ENCODE results near the gene TTLL1. TPM values are rescaled to one million over a fixed set of nuclear protein-coding genes. Genes with fewer than 3 reads are reported as not detected.
"Not testable (repeated sequence)": the region's sequence is repeated elsewhere in the genome, so short reads cannot be mapped to it uniquely, and the experiment has no call there.

Gene TTLL1
- total RNA-seq, 1 donor from 2014 or later = 2.6 TPM

DNA sequence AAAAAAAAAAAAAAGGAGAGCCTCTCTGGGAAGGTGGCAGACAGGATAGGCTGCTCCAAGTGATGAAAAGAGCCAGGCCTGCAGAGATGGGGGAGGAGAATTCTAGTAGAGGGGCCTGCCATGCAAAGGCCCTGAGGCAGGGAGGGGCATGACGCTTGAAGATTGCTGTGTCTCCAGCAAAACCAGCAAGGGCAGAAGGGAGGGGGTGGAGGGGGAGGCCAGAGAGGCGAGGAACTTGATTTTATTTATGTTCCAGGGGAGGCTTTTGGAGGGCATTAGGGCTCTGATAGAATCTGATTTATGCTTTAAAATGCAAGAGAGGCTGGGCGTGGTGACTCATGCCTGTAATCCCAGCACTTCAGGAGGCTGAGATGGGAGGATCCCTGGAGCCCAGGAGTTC is 57.6 kb downstream of the TTLL1 start:
- peaks cover 2% of the 10 kb centered on the region for H3K4me1 Mint-ChIP-seq
- H3K27ac Mint-ChIP-seq = no peak overlapping the region
- no peaks in the 10 kb centered on the region for H3K9me3 Mint-ChIP-seq
- no peak for DNase-seq
- no peaks in the 10 kb centered on the region for H3K36me3 Mint-ChIP-seq (ENCODE audit: low read depth)
- intact Hi-C loops (cut with micrococcal nuclease) = no loop called here
- no peak overlapping the region for H3K4me3 Mint-ChIP-seq
- H3K27me3 Mint-ChIP-seq = no peaks in the 10 kb centered on the region

DNA sequence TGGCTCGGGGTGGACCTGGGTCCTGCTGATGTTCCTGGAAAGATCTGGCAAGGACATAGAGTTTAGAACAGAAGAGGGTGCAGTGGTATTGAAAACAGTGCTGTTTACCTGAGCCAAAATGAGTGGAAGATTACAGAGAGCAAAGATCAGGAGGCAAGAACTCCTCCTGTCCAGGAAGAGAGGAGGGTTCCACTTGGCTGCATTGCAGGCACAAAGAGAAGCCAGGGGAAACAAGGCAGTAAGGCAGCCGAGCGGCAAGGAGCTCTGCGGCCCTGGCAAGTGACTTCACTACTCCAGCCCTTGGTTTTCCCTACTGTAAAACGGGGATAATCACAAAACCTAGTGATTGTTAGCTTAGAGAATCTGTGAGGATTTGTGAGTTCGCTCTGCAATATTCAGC is 70.6 kb downstream of the TTLL1 start:
- Mint-ChIP-seq H3K27ac (no peak overlapping the region), H3K36me3 (ENCODE audit: low read depth) (no peaks in the 10 kb centered on the region), H3K9me3 (no peaks in the 10 kb centered on the region), H3K4me3 (no peak overlapping the region), H3K27me3 (peaks cover 11% of the 10 kb centered on the region), H3K4me1 (peaks cover 15% of the 10 kb centered on the region)
- no peak for DNase-seq
- intact Hi-C loops (cut with micrococcal nuclease) = loop anchor here (5.0 kb wide), 2 partner anchors 86 to 161 kb away; partner anchors contain the start of gene ARFGAP3

DNA sequence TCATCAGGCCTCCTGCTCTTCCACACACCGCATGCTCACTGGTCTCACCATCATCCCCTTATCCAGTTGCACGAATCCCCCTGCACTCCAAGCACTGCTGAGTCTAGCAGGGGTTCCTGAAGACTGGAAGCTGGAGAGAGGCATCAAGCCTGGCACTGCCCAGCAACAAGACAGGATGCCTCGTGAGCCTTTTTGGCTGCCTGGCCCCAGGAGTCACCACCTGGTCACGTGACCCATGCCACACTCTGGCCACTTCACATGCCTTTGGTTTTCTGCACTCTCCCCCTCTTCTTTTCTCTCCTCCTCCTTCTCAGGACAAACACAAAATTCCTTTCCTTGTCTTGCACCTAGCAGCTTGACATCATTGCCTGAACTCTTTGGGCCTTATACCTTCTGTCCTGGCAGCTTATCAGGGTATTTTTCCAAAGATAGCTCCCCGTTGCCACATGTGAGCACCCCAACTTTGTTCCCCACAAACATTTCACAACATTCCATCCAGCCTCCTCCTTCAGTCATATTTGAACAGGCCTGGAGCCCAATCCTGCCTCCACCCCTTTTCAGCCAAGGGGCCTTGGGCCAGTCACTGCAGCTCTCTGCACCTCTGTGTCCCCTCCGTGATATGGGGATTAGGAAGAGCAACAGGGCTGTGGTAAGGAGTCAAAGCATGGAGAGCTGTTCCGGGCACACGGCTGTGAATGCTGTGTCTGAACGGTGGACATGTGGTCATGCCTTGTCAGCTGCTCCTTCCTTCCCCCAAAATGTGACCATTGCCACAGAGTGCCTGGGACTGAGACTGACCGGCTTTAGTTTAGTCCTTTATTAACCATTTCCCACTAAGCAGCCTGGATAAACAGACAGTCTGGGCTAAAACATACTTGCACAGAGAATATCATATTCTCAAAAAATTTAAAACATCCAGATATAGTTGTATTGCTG is 71.4 kb downstream of the TTLL1 start:
- peaks cover 8% of the 10 kb centered on the region for H3K27me3 Mint-ChIP-seq
- no peak overlapping the region for H3K27ac Mint-ChIP-seq
- intact Hi-C loops (cut with micrococcal nuclease) = loop anchor here (5.0 kb wide), 2 partner anchors 85 to 160 kb away; partner anchors contain the start of gene ARFGAP3
- DNase-seq = no peak
- peaks cover 21% of the 10 kb centered on the region for H3K4me1 Mint-ChIP-seq
- no peak overlapping the region for H3K4me3 Mint-ChIP-seq
- H3K36me3 Mint-ChIP-seq (ENCODE audit: low read depth) = no peaks in the 10 kb centered on the region
- no peaks in the 10 kb centered on the region for H3K9me3 Mint-ChIP-seq

DNA sequence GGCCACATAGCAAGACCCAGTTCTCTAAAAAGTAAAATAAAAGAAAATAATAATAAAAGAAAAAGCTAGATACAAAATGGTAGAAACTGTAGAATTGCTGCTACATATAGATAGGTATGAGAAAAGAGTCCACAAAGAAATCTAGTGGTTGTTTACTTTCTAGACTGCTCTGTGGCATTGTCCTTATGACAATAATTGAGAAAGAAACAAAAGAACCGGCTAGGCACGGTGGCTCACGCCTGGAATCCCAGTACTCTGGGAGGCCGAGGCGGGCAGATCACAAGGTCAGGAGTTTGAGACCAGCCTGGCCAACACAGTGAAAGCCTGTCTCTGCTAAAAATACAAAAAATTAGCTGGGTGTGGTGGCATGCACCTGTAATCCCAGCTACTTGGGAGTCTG is 73.0 kb downstream of the TTLL1 start:
- intact Hi-C loops (cut with micrococcal nuclease) = loop anchor here (5.0 kb wide), 2 partner anchors 84 to 159 kb away; partner anchors contain the start of gene ARFGAP3
- H3K36me3 Mint-ChIP-seq (ENCODE audit: low read depth); H3K4me3 Mint-ChIP-seq; DNase-seq; H3K27ac Mint-ChIP-seq; H3K9me3 Mint-ChIP-seq; H3K27me3 Mint-ChIP-seq: not testable (repeated sequence)
- peaks cover 24% of the 10 kb centered on the region for H3K4me1 Mint-ChIP-seq

DNA sequence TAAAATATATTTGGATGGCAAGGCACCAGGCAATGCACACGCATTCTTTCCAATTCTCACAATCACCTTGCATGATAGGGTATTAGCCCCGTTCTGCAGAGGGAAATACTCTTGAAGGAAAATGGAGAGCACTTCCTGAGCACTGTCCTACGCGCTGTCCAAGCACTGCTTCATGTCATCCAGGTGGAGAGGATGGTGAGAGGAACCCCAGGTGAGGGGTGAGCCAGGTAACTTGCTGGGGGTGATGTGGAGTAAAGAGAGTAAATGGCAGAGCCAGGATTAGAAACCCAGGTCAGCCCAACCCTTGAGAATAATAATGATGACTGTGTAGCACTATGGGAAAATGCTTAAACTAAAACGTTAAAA is 73.5 kb downstream of the TTLL1 start:
- H3K27ac Mint-ChIP-seq = peak overlapping the region; percentile 88
- H3K27me3 Mint-ChIP-seq = peaks cover 8% of the 10 kb centered on the region
- no peak for DNase-seq
- no peaks in the 10 kb centered on the region for H3K9me3 Mint-ChIP-seq
- peaks cover 1% of the 10 kb centered on the region for H3K36me3 Mint-ChIP-seq (ENCODE audit: low read depth)
- intact Hi-C loops (cut with micrococcal nuclease) = loop anchor here (1.0 to 5.0 kb wide), 4 partner anchors 15 to 158 kb away; partner anchors contain the start of genes ARFGAP3 and TTLL1
- peak overlapping the region; percentile 95 for H3K4me3 Mint-ChIP-seq
- peaks cover 24% of the 10 kb centered on the region for H3K4me1 Mint-ChIP-seq

DNA sequence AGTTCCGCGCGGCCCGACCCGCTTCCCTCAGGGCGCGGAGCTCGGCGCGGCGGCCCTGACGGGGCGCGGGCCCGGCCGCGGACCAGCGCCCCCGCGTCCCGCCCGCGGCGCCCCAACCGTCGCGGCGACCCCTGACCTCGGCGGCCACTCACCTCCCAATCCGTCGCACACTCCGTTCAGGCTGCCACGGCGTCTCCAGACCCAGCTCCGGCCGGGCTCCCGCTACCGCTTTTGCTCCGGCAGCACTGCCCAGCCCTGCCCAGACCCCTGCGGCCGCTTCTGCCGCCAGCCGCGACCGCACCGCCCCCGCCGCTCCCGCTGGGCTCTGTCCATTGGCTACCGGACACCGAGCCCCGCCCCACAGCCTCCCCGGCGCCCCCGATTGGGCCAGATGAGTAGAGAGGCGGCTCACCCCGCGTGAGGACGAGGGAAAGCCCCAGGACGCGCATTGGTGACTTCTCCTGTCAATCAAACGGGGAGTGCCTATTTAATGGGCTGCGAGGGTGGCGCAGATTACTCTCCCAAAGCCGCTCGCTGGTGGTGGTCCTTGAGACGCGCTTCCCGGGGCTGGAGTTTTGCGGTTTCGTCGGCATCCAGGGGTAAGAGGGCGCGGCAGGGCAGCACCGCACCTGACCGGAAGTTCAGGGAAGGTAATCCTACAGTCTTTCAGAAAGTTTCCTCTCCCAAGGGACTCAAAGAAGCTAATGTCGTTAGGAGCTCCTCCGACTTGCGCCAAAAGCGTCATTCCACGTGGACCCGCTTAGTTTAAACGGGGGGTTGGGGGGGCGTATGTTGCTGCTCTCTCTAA is 74.1 kb downstream of the TTLL1 start, which contains the start of gene PACSIN2:
PACSIN2 (minus strand) TSS at position 281 of the 808 bp plus-strand sequence. CDS start 103,069 bp downstream, outside the sequence.
- intact Hi-C loops (cut with micrococcal nuclease) = loop anchor here (1.0 to 5.0 kb wide), 4 partner anchors 15 to 158 kb away; partner anchors contain the start of genes ARFGAP3 and TTLL1
- DNase-seq = peak; percentile 100
- peaks cover 26% of the 10 kb centered on the region for H3K4me1 Mint-ChIP-seq

DNA sequence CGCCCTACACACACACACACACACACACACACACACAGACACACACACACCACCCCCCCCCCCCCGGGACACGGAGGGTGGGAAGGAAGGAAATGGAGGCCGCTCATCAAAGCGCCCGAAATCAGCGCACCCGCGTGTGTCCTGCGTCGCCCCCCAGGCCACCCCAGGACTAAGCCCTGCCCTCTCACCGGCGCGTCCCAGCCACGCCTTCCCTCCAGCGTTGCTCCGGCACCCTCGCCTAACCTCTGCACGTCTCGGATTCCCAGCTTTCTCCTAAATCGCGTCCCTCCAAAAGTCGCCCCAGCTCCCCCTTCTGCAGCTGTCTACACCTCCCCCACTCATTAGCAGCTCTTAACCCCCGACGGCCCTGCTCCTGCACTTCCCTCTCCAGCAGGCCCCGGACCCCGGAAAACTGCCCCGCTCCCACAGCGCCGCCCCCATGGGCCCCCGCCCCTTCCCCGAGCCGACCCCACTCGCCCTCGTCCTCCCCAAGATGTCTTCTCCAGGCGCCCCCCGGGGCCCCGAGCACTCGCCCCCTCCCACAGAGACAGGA is 74.8 kb downstream of the TTLL1 start:
- H3K4me1 Mint-ChIP-seq = peaks cover 26% of the 10 kb centered on the region

More for the DNA sequence above, 74.1 kb downstream of the TTLL1 start, which contains the start of gene PACSIN2:
- peak within 1 kb of the TSS; percentile 95 for H3K4me3 Mint-ChIP-seq
- H3K36me3 Mint-ChIP-seq (ENCODE audit: low read depth) = peaks cover 1% of the 10 kb centered on the region
- H3K9me3 Mint-ChIP-seq = no peaks in the 10 kb centered on the region
- H3K27me3 Mint-ChIP-seq = peaks cover 8% of the 10 kb centered on the region
- peak within 1 kb of the TSS; percentile 88 for H3K27ac Mint-ChIP-seq

DNA sequence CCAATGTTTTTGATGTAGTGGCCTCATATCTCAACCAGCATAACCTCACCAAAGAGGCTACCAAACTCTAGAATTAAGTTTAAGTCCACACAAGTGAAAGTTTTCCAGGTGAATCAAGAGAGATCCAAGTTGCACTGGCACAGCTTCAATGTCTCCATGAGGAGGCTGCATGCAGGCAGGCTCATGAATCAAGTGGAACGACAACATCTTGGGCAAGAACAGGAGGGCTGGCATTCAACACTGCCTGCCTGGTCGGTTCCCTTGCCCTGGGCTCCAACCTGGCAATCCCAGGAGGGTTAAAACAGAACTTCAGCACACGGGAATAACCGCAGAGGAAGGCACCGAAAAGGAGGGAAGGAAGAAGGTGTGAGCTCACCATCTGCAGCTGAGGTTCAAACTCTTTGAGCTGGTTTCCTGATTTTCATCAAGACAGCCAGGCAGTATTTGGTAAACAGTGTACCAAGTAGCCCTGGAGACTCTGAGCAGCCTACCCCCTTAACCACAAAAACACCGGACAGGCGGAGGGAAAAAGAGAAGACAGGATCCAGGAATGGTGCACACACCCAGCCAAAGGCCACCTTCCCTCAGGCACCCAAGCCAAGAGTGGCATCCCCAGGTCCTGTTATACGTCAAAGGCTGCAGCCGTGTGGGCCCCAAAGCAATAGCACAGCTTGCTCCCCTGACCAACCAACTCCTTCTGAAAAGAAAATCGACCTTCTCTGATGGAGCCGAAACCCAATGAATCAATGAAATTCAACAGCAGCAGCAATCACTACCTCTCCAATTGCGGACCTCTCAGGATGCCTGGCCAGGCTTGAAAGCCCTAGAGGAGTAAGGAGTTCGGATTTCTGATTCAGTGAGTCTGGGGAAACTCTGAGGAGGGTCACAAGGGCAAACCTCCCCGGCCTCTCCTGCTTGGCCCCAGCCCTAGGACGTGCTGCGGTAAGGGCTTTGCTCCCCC is 75.6 kb downstream of the TTLL1 start:
- Mint-ChIP-seq H3K27me3 (peaks cover 8% of the 10 kb centered on the region), H3K27ac (peak overlapping the region; percentile 85), H3K4me3 (peak overlapping the region; percentile 95), H3K4me1 (peaks cover 29% of the 10 kb centered on the region), H3K36me3 (ENCODE audit: low read depth) (peaks cover 1% of the 10 kb centered on the region), H3K9me3 (no peaks in the 10 kb centered on the region)
- peak; percentile 68 for DNase-seq
- intact Hi-C loops (cut with micrococcal nuclease) = no loop called here

More for the DNA sequence above, 74.8 kb downstream of the TTLL1 start:
- DNase-seq = peak; percentile 82
- H3K27me3 Mint-ChIP-seq = peaks cover 8% of the 10 kb centered on the region
- intact Hi-C loops (cut with micrococcal nuclease) = no loop called here
- H3K27ac Mint-ChIP-seq = peak overlapping the region; percentile 85
- peaks cover 1% of the 10 kb centered on the region for H3K36me3 Mint-ChIP-seq (ENCODE audit: low read depth)
- no peaks in the 10 kb centered on the region for H3K9me3 Mint-ChIP-seq
- peak overlapping the region; percentile 95 for H3K4me3 Mint-ChIP-seq

DNA sequence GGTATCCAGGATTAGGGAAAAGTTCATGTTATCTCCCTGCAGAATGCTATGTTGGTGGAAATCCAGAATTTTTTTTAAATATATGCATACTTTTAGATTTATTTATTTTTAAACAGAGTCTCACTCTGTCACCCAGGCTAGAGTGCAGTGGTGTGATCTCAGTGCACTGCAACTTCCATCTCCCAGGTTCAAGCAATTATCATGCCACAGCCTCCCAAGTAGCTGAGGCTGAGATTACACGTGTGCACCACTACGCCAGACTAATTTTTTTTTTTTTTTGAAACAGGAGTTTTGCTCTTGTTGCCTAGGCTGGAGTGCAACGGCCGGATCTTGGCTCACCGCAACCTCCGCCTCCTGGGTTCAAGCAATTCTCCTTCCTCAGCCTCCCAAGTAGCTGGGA is 76.8 kb downstream of the TTLL1 start:
- Mint-ChIP-seq H3K9me3 (no peaks in the 10 kb centered on the region), H3K27me3 (peaks cover 3% of the 10 kb centered on the region), H3K36me3 (ENCODE audit: low read depth) (peaks cover 1% of the 10 kb centered on the region), H3K27ac (no peak overlapping the region), H3K4me3 (no peak overlapping the region), H3K4me1 (peaks cover 34% of the 10 kb centered on the region)
- intact Hi-C loops (cut with micrococcal nuclease) = no loop called here
- no peak for DNase-seq

DNA sequence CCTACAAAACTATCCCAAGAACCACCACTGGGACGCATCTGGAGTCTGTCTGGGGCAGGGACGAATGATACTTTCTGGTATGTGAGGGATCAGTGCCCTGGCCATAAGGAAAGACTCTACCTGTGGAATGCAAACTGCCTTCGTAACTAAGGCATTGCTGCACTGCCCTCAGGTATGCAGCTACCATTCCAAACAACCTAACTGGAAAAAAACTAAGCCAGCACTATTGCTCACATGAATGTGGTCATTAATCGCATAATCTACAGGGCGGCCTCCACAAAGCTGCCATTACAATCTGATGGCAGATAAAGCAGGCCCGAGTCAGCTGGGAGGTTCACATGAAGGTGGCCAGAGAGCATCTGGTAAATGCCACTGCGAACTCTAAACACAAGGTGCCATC is 78.1 kb downstream of the TTLL1 start:
- H3K9me3 Mint-ChIP-seq = no peaks in the 10 kb centered on the region
- H3K4me3 Mint-ChIP-seq = no peak overlapping the region
- peaks cover 1% of the 10 kb centered on the region for H3K36me3 Mint-ChIP-seq (ENCODE audit: low read depth)
- no peak for DNase-seq
- peaks cover 2% of the 10 kb centered on the region for H3K27me3 Mint-ChIP-seq
- intact Hi-C loops (cut with micrococcal nuclease) = no loop called here
- no peak overlapping the region for H3K27ac Mint-ChIP-seq
- H3K4me1 Mint-ChIP-seq = peaks cover 41% of the 10 kb centered on the region

DNA sequence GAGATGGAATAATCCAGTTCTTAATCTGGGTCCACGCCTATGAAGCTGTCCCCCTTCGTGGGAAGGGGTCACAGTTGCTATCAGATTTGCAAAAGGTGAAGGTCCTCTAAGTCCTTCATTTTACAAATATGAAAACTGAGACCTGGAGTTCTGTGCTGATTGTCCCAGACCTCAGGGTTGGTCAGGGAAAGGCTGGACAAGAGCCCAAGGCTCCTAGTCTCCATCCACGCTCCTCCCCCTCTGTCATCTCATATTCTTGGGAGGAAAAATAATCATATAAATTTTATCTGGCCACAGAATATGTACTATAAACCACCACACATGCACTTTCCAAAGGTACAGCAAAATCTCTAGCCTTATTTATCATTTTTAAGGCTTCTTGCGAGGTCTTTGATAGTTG is 79.7 kb downstream of the TTLL1 start:
- H3K9me3 Mint-ChIP-seq = no peaks in the 10 kb centered on the region
- peaks cover 1% of the 10 kb centered on the region for H3K36me3 Mint-ChIP-seq (ENCODE audit: low read depth)
- H3K27ac Mint-ChIP-seq = no peak overlapping the region
- intact Hi-C loops (cut with micrococcal nuclease) = no loop called here
- no peaks in the 10 kb centered on the region for H3K27me3 Mint-ChIP-seq
- H3K4me1 Mint-ChIP-seq = peaks cover 41% of the 10 kb centered on the region
- H3K4me3 Mint-ChIP-seq = no peak overlapping the region
- no peak for DNase-seq

DNA sequence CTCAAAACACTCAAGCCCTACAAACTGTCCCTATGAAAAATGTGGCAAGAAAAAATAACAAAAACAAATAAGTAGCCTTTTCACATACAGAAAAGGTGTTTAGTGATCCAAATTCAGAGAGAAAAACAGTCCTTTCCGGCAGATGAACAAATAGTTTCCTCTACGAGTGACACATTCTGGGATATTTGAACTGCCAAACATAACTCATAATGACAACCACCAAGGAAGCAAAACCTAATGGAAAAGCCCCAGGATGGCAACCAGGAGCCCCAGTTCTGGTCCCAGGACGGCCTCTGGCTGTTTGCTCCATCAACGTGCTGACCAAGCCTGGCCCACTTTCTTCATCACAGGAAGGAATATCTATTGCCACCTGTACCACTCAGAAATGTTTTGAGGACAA is 80.3 kb downstream of the TTLL1 start:
- Mint-ChIP-seq H3K36me3 (ENCODE audit: low read depth) (peaks cover 1% of the 10 kb centered on the region), H3K9me3 (no peaks in the 10 kb centered on the region), H3K27ac (no peak overlapping the region), H3K4me3 (no peak overlapping the region), H3K27me3 (no peaks in the 10 kb centered on the region), H3K4me1 (peaks cover 43% of the 10 kb centered on the region)
- intact Hi-C loops (cut with micrococcal nuclease) = no loop called here
- DNase-seq = no peak

All from activated CD4-positive, alpha-beta T cell treated with anti-CD3 and anti-CD28 coated beads, Interleukin-2, amount 10 ng/mL, durations not matched to agents 24 days and 14 days (primary cell).